ENCODE results near the gene ULBP2. TPM values are rescaled to one million over a fixed set of nuclear protein-coding genes. Genes with fewer than 3 reads are reported as not detected.
"Not testable (repeated sequence)": the region's sequence is repeated elsewhere in the genome, so short reads cannot be mapped to it uniquely, and the experiment has no call there.

Gene ULBP2
- polyA plus RNA-seq, 5 donors = 2.3 to 2.9 (median 2.5) TPM

- no peak for DNase-seq
Measured at GRCh38 chr6:149907317-149907716, 34.5 kb upstream of the ULBP2 start.

- not testable (repeated sequence) for DNase-seq
Measured at GRCh38 chr6:149908480-149908879, 33.3 kb upstream of the ULBP2 start.

- no peak for DNase-seq
Measured at GRCh38 chr6:149909701-149910470, 31.9 kb upstream of the ULBP2 start.

GRCh38 chr6:149910721-149911151, 31.1 kb upstream of the ULBP2 start:
- no peak for DNase-seq

- DNase-seq = not testable (repeated sequence)
Measured at GRCh38 chr6:149912680-149913079, 29.1 kb upstream of the ULBP2 start.

GRCh38 chr6:149913085-149913484, 28.7 kb upstream of the ULBP2 start:
- DNase-seq = no peak

- no peak for DNase-seq
Measured at GRCh38 chr6:149913540-149914240, 28.1 kb upstream of the ULBP2 start.

GRCh38 chr6:149915970-149916865, 25.6 kb upstream of the ULBP2 start:
- DNase-seq = no peak

GRCh38 chr6:149917679-149918078, 24.1 kb upstream of the ULBP2 start:
- DNase-seq = no peak

- DNase-seq = no peak
Measured at GRCh38 chr6:149918151-149918905, 23.5 kb upstream of the ULBP2 start.

GRCh38 chr6:149919126-149919833, 22.5 kb upstream of the ULBP2 start:
- DNase-seq = not testable (repeated sequence)

GRCh38 chr6:149919834-149920225, 22.0 kb upstream of the ULBP2 start:
- DNase-seq = no peak

- no peak for DNase-seq
Measured at GRCh38 chr6:149921361-149921760, 20.5 kb upstream of the ULBP2 start.

GRCh38 chr6:149922091-149922490, 19.7 kb upstream of the ULBP2 start:
- DNase-seq = not testable (repeated sequence)

GRCh38 chr6:149922642-149923326, 19.0 kb upstream of the ULBP2 start, which contains the start of gene RAET1G:
Gene RAET1G, minus strand, starts transcription at chr6:149923121. Its CDS starts 111 bp downstream, at chr6:149923010.
- DNase-seq = peak; percentile 87 to 92

- no peak for DNase-seq
Measured at GRCh38 chr6:149923327-149923986, 18.4 kb upstream of the ULBP2 start.

GRCh38 chr6:149924206-149924932, 17.4 kb upstream of the ULBP2 start:
- no peak for DNase-seq

GRCh38 chr6:149924933-149925252, 16.9 kb upstream of the ULBP2 start:
- no peak for DNase-seq

Measured in right lung (tissue), 5 donors.